Stomach (tissue), 9 donors: ENCODE results near the gene TAL2. TPM values are rescaled to one million over a fixed set of nuclear protein-coding genes. Genes with fewer than 3 reads are reported as not detected.

Experiments
- DNase-seq, 2 donors: peaks; one replicate each; pipeline versions ENCODE4 v3.0.0 to v3.0.0-alpha.2; 2013 to 2019
- H3K27ac ChIP-seq, 5 donors: fragments of 200-600 bp in 4 of 5; sonication (generic) in 4 of 5; one replicate each; pipeline ENCODE4 v1.5.1; 2013 to 2019; ENCODE audit warnings: mild to moderate bottlenecking in 1 of 5, moderate library complexity in 1 of 5
- H3K27me3 ChIP-seq, 3 donors: fragments of 200-600 bp; sonication (generic); one replicate each; pipeline ENCODE4 v1.5.1; 2017 to 2019; ENCODE audit warnings: mixed run types in 1 of 3
- H3K36me3 ChIP-seq, 4 donors: fragments of 200-600 bp; sonication (generic); 1 replicate in 3 of 4; 2 replicates in 1 of 4; pipeline ENCODE4 v1.5.1; 2016 to 2019
- H3K4me1 ChIP-seq, 4 donors: fragments of 200-600 bp; sonication (generic); one replicate each; pipeline ENCODE4 v1.5.1; 2016 to 2019
- H3K4me3 ChIP-seq, 4 donors: fragments of 200-600 bp; sonication (generic) in 3 of 4; one replicate each; pipeline ENCODE4 v1.5.1; 2016 to 2019; ENCODE audit warnings: mild to moderate bottlenecking in 1 of 4
- H3K9me3 ChIP-seq, 4 donors: fragments of 200-600 bp; sonication (generic); one replicate each; pipeline ENCODE4 v1.5.1; 2016 to 2019
- CTCF ChIP-seq, 7 experiments: fragments of 450-650 bp in 4 of 7; fragments of 200-600 bp in 3 of 7; sonication (generic) in 3 of 7; IDR thresholded peaks; one replicate each; pipeline ENCODE4 v1.5.1; 2016 to 2019; ENCODE audit warnings: antibody characterized with exemption in 7 of 7, control low read depth in 2 of 7, mild to moderate bottlenecking in 1 of 7
- EP300 ChIP-seq: sonication (generic); formaldehyde crosslinking; IDR thresholded peaks from one replicate; pipeline ENCODE4 v1.6.1; 2017; ENCODE audit warnings: antibody characterized with exemption
- POLR2A ChIP-seq, 4 donors: fragments of 450-650 bp; IDR thresholded peaks; one replicate each; pipeline ENCODE4 v1.6.1; 2016; ENCODE audit warnings: antibody characterized with exemption in 4 of 4, control low read depth in 2 of 4, mild to moderate bottlenecking in 1 of 4, moderate library complexity in 1 of 4
- POLR2AphosphoS5 ChIP-seq, 3 donors: sonication (generic); formaldehyde crosslinking; IDR thresholded peaks; one replicate each; pipeline ENCODE4 v1.6.1; 2016; ENCODE audit warnings: antibody characterized with exemption in 3 of 3
- WGBS, 5 donors: extraction: QIAGEN DNeasy Blood & Tissue Kit in 3 of 5; methylation state at CpG; one replicate each; pipeline versions ENCODE4 v1.1.5 to v1.1.7; 2013 to 2018; 5-methylcytosine and 5-hydroxymethylcytosine counted together
- intact Hi-C: fragments of 100-400 bp; cut with DNase I; formaldehyde crosslinking; loops from one replicate; pipeline ENCODE4 v1.15.1; 2023; ENCODE audit warnings: low total_unique reads
- polyA plus RNA-seq, 3 donors: library from polyadenylated mRNA; stranded (reverse); fragments of 200-250 nt; gene quantifications; one replicate each; pipeline ENCODE4 v1.2.3, GENCODE V29; 2013
- total RNA-seq, 5 donors: library from RNA; depleted of rRNA; stranded (reverse); fragments of >200 nt; gene quantifications; one replicate each; pipeline versions ENCODE4 v1.1.0 to v1.2.3, GENCODE V29; 2014 to 2016
- donor health status: healthy with polysubstance abuse.
- donor health status: Bipolar disorder and iron deficiency.
- donor health status: healthy.

Gene TAL2
- total and polyA plus RNA-seq, 8 donors: 1.3 TPM; not detected in 7

- no peak for DNase-seq
- intact Hi-C loops: no loop called here
- Histone ChIP-seq H3K27ac (no peak overlapping the region), H3K27me3 (peaks cover 0 to 44% (median 15%) of the 10 kb centered on the region in 3 donors), H3K4me1 (peaks cover 7 to 10% (median 8%) of the 10 kb centered on the region in 4 donors), H3K4me3 (no peak overlapping the region), H3K36me3 (no peaks in the 10 kb centered on the region), H3K9me3 (no peaks in the 10 kb centered on the region)
- 82 to 92% (median 87%) methylated on average over 4 of the region's 4 CpGs for WGBS, 5 donors
- TF ChIP-seq POLR2A (IDR thresholded peaks at IDR 0.05) (no peak), CTCF (IDR thresholded peaks at IDR 0.05) (no peak)
Measured at GRCh38 chr9:105661011-105661410, 1.2 kb upstream of the TAL2 start.

GRCh38 chr9:105663914-105664313 lies 1.7 kb downstream of the TAL2 start:
- no peak for DNase-seq
- TF ChIP-seq POLR2A (IDR thresholded peaks at IDR 0.05) (no peak), POLR2AphosphoS5 (IDR thresholded peaks at IDR 0.05) (no peak), CTCF (IDR thresholded peaks at IDR 0.05) (no peak), EP300 (no peak)
- Histone ChIP-seq H3K27ac (no peak overlapping the region), H3K36me3 (no peaks in the 10 kb centered on the region), H3K9me3 (no peaks in the 10 kb centered on the region), H3K4me3 (no peak overlapping the region), H3K27me3 (peaks cover 0 to 17% (median 0%) of the 10 kb centered on the region in 3 donors), H3K4me1 (no peaks in the 10 kb centered on the region)
- intact Hi-C loops: no loop called here
- WGBS, 5 donors: 64 to 75% (median 67%) methylated on average over 5 of the region's 5 CpGs

GRCh38 chr9:105667867-105668266 lies 5.6 kb downstream of the TAL2 start:
- H3K36me3 ChIP-seq: no peaks in the 10 kb centered on the region
- H3K4me3 ChIP-seq: no peak overlapping the region
- 26 to 39% (median 38%) methylated on average over 4 of the region's 4 CpGs for WGBS, 5 donors
- H3K27ac ChIP-seq: no peak overlapping the region
- intact Hi-C loops: no loop called here
- no peak for TF ChIP-seq POLR2A (IDR thresholded peaks at IDR 0.05)
- no peak for TF ChIP-seq POLR2AphosphoS5 (IDR thresholded peaks at IDR 0.05)
- no peak for TF ChIP-seq EP300
- H3K4me1 ChIP-seq: peaks cover 0 to 2% (median 0%) of the 10 kb centered on the region in 4 donors
- no peaks in the 10 kb centered on the region for H3K27me3 ChIP-seq
- no peaks in the 10 kb centered on the region for H3K9me3 ChIP-seq
- no peak for DNase-seq

GRCh38 chr9:105670315-105670714 lies 8.1 kb downstream of the TAL2 start:
- no peak for DNase-seq
- no peak overlapping the region for H3K27ac ChIP-seq
- no peak overlapping the region for H3K4me3 ChIP-seq
- no peaks in the 10 kb centered on the region for H3K36me3 ChIP-seq
- peaks cover 0 to 3% (median 0%) of the 10 kb centered on the region in 4 donors for H3K4me1 ChIP-seq
- no peak for TF ChIP-seq EP300
- TF ChIP-seq CTCF (IDR thresholded peaks at IDR 0.05): no peak
- TF ChIP-seq POLR2A (IDR thresholded peaks at IDR 0.05): no peak
- no peak for TF ChIP-seq POLR2AphosphoS5 (IDR thresholded peaks at IDR 0.05)
- H3K9me3 ChIP-seq: no peaks in the 10 kb centered on the region
- WGBS, 5 donors: 57 to 80% (median 67%) methylated on average over 3 of the region's 3 CpGs
- no peaks in the 10 kb centered on the region for H3K27me3 ChIP-seq
- intact Hi-C loops: no loop called here

GRCh38 chr9:105670775-105671174 lies 8.5 kb downstream of the TAL2 start:
- 73 to 79% (median 74%) methylated on average over 3 of the region's 3 CpGs for WGBS, 5 donors
- peaks cover 0 to 3% (median 0%) of the 10 kb centered on the region in 4 donors for H3K4me1 ChIP-seq
- intact Hi-C loops: no loop called here
- H3K4me3 ChIP-seq: no peak overlapping the region
- no peaks in the 10 kb centered on the region for H3K36me3 ChIP-seq
- H3K27ac ChIP-seq: no peak overlapping the region
- TF ChIP-seq POLR2AphosphoS5 (IDR thresholded peaks at IDR 0.05): no peak
- TF ChIP-seq POLR2A (IDR thresholded peaks at IDR 0.05): no peak
- TF ChIP-seq EP300: no peak
- TF ChIP-seq CTCF (IDR thresholded peaks at IDR 0.05): no peak
- H3K27me3 ChIP-seq: no peaks in the 10 kb centered on the region
- H3K9me3 ChIP-seq: no peaks in the 10 kb centered on the region
- DNase-seq: no peak
